ENCODE measurements around the gene ACTBL2.

Gene ACTBL2

GRCh38 chr5:57448751-57449150 is 33.9 kb downstream of the ACTBL2 start:
- no peak for DNase-seq (ENCODE audit: low read depth)

- DNase-seq (ENCODE audit: low read depth): no peak
These were observed 34.3 kb downstream of the ACTBL2 start for GRCh38 chr5:57448287-57448686.

GRCh38 chr5:57447658-57448057 is 35.0 kb downstream of the ACTBL2 start:
- no peak for DNase-seq (ENCODE audit: low read depth)

DNA sequence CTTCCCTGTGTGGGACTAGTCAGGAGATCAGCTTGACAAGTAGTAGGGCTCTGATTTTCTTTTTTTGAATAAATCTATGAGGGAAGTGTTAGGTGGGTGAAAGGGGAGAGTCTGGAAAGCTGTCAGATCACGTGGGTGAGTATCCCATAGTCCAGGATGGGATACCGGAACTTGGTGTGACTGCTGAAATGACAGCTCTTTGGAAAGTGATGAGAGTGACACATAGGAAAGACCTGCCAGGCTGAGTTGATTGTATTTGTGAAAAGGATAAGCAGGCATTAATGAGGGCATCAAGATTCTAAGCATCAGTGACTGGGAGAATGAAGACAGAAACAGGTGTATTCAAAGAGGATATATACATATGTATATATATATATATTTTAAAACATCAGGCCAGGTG is 35.6 kb downstream of the ACTBL2 start:
- no peak for DNase-seq (ENCODE audit: low read depth)

DNA sequence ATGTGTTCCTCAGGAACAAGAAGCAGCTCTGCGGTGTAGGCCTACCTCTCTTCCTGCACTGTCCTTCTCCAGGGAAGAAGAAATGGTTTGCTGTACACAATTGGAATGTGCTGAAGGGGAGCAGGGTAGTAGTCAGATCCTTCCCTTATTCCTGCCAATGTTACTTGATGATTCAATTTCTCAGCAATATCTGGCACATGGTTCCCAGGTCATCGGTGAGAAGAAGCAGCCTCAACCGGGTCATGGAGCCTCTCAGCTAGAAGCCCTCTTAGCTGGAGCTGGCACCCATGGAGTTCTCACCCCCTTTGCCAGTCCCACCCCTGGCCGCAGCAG is 36.9 kb downstream of the ACTBL2 start:
- no peak for DNase-seq (ENCODE audit: low read depth)

DNA sequence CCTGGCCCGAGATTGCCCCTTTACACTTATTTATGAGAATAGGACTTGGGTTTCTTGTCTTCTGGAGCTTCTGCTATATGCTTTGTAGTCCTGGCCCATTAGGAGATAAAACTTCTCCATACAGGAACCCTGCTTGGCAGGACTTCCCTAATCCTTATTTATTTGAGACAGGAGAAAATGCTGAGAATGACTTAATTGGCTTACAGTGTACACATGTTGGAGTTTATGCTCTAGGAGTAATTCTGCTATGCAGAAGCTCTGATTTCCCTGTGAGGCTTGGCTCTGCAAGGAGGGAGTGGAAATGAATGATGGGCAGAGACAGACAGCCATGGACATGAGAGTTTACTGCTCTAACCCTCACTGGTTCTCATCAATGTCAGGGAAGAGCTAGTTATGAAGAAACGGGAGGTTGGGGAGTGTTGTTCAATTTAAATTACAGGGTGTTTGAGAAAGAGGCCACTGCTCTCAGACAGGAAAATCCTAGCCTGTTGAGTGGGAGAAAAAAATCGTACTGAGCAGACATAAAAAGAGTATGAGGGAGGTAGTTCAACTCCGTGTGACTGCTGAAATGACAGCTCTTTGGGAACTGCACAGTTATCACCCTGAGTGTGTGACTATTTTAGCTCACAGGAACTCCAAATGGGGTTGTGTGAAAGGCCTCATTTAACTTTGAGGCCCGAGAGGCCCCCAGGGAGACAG is 37.5 kb downstream of the ACTBL2 start:
- DNase-seq (ENCODE audit: low read depth): no peak

DNA sequence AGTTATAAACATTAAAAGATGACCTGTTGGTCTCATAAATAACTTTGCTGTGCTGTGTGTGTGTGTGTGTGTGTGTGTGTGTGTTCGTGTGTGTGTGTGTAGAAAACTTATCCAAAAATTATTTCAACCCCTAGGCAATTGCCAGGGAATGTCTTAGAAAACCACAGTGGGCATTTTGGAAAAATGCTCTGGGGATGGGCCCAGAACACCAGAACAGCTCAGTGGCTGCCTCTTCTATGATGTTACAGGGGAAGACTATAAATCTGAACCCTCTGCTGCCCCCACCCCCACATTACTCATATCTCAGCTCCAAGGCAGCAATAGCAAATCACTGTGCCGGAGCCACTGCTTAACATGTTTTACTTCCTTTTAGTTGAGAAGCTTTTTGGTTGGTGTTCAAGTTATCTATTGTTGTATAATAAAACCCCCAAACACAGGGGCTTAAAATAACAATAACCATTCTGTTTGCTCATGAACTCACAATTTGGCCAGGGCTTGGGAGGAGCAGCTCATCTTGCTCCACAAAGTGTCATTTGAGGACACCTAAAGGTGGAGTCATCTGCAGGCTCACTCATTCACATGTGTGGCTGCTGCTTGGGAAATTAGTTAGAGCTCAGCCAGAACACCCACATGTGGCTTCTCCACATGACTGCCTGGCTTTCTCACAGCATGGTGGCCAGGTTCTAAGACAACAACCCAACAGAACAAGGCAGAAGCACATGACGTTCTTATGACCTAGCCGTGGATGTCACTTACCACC is 40.4 kb downstream of the ACTBL2 start:
- peak; percentile 77 for DNase-seq (ENCODE audit: low read depth)

DNA sequence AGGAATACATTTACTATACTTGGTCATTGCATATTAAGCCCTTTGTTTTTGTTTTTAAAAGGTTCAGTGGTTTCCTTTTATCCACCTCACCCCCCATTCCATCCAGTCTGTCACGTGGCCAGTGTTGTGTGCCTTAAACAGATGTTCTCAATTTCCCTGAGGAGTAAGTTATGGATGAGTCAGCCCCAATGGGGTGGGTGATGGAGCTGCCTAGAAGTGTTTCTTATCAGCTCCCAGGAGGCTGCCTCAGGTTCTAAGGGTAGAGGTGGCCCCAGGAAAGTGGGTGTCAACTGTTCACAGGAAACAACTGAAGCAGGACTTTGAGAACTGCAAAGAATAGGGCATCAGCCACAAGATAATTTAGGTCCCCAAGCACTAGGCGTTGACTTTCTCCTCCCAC is 41.1 kb downstream of the ACTBL2 start:
- peak; percentile 93 for DNase-seq (ENCODE audit: low read depth)

- no peak for DNase-seq (ENCODE audit: low read depth)
These were observed 43.0 kb downstream of the ACTBL2 start for GRCh38 chr5:57439601-57440000.

GRCh38 chr5:57437976-57438805 is 44.4 kb downstream of the ACTBL2 start:
- no peak for DNase-seq (ENCODE audit: low read depth)

GRCh38 chr5:57436586-57436985 is 46.0 kb downstream of the ACTBL2 start:
- DNase-seq (ENCODE audit: low read depth): no peak

DNA sequence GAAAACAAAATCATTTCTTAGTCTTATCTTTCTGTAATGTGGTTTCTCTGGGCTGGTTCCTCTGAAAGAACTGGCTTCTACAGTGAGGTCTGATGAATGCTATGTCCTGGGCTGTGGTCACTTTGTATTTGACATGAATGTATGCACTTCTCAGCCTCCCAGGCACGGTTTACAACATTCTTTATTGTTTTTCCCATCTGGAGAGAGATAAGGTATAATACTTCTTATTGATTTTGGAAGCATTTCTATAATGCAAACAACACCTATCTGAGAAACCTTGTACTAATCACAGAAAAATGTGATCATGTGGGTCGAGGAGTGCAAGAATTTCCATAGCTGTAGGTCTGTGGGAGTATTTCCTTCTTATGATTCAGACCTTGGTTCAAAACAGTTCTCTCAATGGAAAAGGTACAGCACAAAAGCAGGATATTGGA is 46.9 kb downstream of the ACTBL2 start:
- DNase-seq (ENCODE audit: low read depth): peak; percentile 84

DNA sequence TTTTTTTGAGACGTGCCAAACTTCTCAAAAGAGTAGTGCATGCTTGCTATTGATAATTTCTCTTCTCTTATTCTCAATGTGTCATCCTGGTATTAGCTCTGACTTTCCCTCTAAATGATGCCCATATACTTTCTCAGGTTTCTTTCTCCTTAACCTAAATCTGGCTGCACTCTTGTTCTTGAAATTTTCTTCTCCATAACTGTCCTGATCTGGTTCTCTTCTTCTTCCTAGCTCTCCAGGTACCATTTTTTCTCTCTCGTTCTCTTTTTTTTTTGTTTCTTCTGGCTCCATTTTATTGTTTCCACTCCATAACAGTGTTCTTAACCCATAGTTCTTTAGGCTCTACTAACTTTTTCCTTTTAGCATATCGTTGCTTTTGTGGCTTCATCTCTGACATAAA is 47.9 kb downstream of the ACTBL2 start:
- no peak for DNase-seq (ENCODE audit: low read depth)

DNA sequence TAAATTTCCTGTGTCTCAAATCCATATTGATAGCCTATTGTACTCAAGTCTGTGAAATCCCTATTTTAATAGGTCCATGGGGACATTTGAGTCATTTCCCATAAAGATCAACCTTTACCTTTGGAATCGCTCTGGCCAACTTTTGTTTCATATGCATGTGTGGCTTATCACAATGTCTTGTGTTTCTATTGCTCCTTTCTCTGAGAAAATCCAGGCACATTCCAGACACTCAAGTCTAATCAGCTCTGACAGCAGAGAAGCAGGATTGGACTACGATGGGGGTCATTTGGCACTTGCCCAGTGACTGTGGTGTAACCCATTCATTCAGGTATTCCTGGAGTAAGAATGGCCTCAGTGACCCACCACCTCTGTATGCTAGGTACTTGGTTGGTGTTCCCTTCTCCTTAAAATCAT is 48.4 kb downstream of the ACTBL2 start:
- DNase-seq (ENCODE audit: low read depth): no peak

- no peak for DNase-seq (ENCODE audit: low read depth)
These were observed 49.7 kb downstream of the ACTBL2 start for GRCh38 chr5:57432876-57433275.

GRCh38 chr5:57431759-57432158 is 50.9 kb downstream of the ACTBL2 start:
- DNase-seq (ENCODE audit: low read depth): no peak
